Activated B cell treated with CpG ODN at 0.5 μM for 24 hours (primary cell): ENCODE measurements around the gene BRSK1. TPM values are rescaled to one million over a fixed set of nuclear protein-coding genes. Genes with fewer than 3 reads are reported as not detected.

Experiments used
- ATAC-seq: fragments of 200-7000 bp; cut with Tn5 transposase; one replicate; pipeline ENCODE4 v1.10.0; 2021; ENCODE audit warnings: low read depth, mild to moderate bottlenecking, moderate library complexity
- CTCF ChIA-PET: fragments of 350-600 bp; sonication (Branson Sonifier 250); formaldehyde crosslinking; loops from one replicate; lab custom pipeline; 2021; ENCODE audit warnings: antibody characterized with exemption; lab: Charles Lee
- POLR2A ChIA-PET: fragments of 350-600 bp; sonication (Branson Sonifier 250); formaldehyde crosslinking; loops from one replicate; lab custom pipeline; 2021; ENCODE audit warnings: antibody characterized with exemption; lab: Charles Lee
- DNase-seq: peaks from one replicate; pipeline ENCODE4 v3.0.0; 2022
- H3K27ac Mint-ChIP-seq: one replicate; pipeline ENCODE4 v1.8.0; 2020; ENCODE audit warnings: mixed read lengths
- H3K27me3 Mint-ChIP-seq: one replicate; pipeline ENCODE4 v1.8.0; 2021; ENCODE audit warnings: mixed read lengths
- H3K36me3 Mint-ChIP-seq: one replicate; pipeline ENCODE4 v1.8.0; 2021; ENCODE audit warnings: low read depth, mixed read lengths
- H3K4me1 Mint-ChIP-seq: one replicate; pipeline ENCODE4 v1.8.0; 2021; ENCODE audit warnings: mixed read lengths
- H3K4me3 Mint-ChIP-seq: one replicate; pipeline ENCODE4 v1.8.0; 2020; ENCODE audit warnings: mild to moderate bottlenecking, mixed read lengths
- H3K9me3 Mint-ChIP-seq: one replicate; pipeline ENCODE4 v1.8.0; 2020; ENCODE audit warnings: mixed read lengths
- intact Hi-C: fragments of 100-400 bp; cut with micrococcal nuclease; formaldehyde crosslinking; loops from one replicate; pipeline ENCODE4 v1.15.1; 2024
- total RNA-seq: library from RNA; stranded (reverse); gene quantifications from 2 replicates; pipeline ENCODE4 v1.2.3, GENCODE V29; 2022
- TF ChIP-seq, protein P1 (sequence below): fragments of 200-600 bp; IDR thresholded peaks from one replicate; pipeline ENCODE4 v1.8.0; 2022; ENCODE audit warnings: antibody characterized with exemption, mild to moderate bottlenecking

Gene BRSK1
- total RNA-seq, 1 donor from 2014 or later = 2.7 TPM

DNA sequence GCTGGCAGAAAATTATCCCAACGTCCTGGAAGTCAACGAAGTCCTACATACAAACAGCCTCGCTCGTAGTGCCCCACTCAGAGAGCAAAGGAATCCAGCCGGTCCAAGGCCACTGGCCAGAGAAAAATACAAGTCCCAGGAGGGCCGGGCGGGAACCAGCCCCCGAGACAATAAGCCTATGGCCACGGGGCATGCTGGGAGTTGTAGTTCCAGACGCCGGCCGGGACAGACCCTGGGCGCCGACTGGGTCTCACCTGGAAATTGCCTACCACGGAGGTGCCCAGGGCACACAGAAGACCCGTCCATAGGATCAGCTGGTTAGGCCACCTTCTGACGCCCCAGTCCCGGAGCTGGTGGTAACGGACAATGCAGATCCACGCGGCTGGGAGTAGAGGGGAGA is 36.0 kb downstream of the BRSK1 start:
- Mint-ChIP-seq H3K27ac (no peak overlapping the region), H3K9me3 (no peaks in the 10 kb centered on the region), H3K36me3 (no peaks in the 10 kb centered on the region), H3K27me3 (peaks cover 24% of the 10 kb centered on the region), H3K4me3 (no peak overlapping the region), H3K4me1 (no peaks in the 10 kb centered on the region)
- DNase-seq = no peak
- TF ChIP-seq, protein P1, sequence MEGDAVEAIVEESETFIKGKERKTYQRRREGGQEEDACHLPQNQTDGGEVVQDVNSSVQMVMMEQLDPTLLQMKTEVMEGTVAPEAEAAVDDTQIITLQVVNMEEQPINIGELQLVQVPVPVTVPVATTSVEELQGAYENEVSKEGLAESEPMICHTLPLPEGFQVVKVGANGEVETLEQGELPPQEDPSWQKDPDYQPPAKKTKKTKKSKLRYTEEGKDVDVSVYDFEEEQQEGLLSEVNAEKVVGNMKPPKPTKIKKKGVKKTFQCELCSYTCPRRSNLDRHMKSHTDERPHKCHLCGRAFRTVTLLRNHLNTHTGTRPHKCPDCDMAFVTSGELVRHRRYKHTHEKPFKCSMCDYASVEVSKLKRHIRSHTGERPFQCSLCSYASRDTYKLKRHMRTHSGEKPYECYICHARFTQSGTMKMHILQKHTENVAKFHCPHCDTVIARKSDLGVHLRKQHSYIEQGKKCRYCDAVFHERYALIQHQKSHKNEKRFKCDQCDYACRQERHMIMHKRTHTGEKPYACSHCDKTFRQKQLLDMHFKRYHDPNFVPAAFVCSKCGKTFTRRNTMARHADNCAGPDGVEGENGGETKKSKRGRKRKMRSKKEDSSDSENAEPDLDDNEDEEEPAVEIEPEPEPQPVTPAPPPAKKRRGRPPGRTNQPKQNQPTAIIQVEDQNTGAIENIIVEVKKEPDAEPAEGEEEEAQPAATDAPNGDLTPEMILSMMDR = no peak
- CTCF ChIA-PET = no interaction called here
- POLR2A ChIA-PET = no interaction called here
- intact Hi-C loops = no loop called here
- ATAC-seq = no peak

DNA sequence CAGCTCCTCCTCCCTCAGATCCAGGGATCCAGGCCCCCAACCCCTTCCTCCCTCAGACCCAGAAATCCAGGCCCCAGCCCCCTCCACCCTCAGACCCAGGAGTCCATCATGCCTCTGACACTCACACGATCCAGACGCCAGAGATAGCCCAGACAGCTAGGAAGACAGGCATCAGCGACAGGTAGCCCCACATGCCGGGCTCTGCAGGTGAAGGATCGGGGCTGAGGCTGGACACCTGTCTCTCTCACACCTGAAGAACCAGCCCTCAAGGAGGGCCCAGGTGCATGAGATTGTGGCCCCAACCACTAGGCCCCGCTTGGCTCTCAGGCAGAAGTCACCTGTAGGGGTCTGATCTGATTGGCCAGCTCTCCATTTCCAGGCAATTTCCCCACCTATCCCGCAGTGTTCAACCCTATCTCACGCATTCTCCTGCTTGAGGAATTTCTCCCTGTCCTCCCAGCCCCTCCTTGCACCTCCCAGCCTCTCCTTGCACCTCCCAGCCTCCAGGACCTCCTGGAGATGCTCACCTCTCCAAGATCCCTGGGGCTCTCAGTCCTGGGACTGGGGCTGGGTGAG is 37.1 kb downstream of the BRSK1 start:
- ATAC-seq (no peak), DNase-seq (no peak)
- no peak overlapping the region for H3K4me3 Mint-ChIP-seq
- H3K27ac Mint-ChIP-seq = no peak overlapping the region
- no peaks in the 10 kb centered on the region for H3K4me1 Mint-ChIP-seq
- ChIA-PET POLR2A (no interaction called here), CTCF (no interaction called here)
- intact Hi-C loops = no loop called here
- TF ChIP-seq, protein P1 = no peak
- H3K36me3 Mint-ChIP-seq = no peaks in the 10 kb centered on the region
- no peaks in the 10 kb centered on the region for H3K9me3 Mint-ChIP-seq
- peaks cover 26% of the 10 kb centered on the region for H3K27me3 Mint-ChIP-seq

DNA sequence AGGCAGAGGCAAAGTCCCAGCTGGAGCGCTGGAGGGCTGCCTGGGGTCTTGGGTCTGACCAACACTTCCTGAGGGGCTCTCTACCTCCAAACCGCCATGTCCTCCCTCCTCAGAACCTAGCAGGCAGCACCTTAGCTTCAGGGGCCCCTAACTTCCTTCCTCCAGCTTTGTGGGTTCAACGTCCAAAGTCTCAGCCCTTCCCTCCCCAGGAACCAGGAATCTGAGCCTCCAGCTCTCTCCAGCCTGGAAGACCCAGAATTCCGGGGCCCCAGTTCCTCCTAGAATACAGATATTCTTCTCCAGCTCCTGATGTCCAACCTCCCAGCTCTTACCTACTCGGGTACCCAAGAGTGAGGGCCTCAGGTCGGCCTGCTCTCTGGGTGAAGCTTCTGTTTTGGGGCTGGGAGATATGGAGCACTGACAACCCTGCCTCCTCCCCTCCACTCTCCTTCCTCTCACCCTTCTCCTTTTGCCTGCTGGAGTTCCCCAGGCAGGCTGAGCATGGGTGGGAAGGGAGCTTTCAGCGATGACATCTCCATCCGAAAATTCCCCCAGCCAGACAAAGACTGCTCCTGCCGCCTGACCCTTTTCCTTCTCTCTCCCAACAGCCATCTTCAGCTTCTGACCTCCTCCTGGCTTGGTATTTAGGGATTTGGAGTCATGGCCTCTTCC is 37.8 kb downstream of the BRSK1 start:
- H3K27ac Mint-ChIP-seq = no peak overlapping the region
- POLR2A ChIA-PET = no interaction called here

DNA sequence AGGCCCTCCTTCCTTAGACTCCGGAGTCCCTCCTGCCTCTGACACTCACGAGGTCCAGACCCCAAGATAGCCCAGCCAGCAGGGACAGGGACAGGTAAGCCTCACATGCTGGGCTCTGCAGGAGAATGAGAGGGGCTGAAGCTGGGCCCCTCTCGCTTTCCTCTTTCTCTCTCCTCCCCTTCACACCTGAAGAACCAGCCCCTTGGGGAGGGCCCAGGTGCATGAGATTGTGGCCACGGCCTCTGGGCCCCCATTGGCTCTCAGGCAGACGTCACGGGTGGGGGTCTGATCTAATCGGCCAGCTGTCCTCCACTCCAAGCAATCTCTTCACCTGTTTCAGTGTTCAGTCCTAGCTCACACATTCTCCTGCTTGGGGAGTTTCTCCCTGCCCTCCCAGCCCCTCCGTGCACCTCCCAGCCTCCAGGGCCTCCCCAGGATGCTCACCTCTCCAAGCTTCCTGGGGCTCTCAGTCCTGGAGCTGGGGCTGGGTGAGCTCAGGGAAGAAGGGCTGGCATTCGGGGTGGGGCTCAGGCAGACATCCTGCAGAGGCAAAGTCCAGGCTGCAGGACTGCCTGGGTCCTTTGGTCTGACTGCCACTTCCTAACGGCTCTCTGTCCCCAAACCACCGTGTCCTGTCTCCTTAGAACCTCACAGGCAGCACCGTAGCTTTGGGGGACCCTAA is 38.5 kb downstream of the BRSK1 start:
- Mint-ChIP-seq H3K4me1 (no peaks in the 10 kb centered on the region), H3K4me3 (no peak overlapping the region), H3K27me3 (peaks cover 28% of the 10 kb centered on the region), H3K36me3 (no peaks in the 10 kb centered on the region), H3K27ac (no peak overlapping the region), H3K9me3 (no peaks in the 10 kb centered on the region)
- intact Hi-C loops = no loop called here
- TF ChIP-seq, protein P1 = no peak
- ATAC-seq (no peak), DNase-seq (no peak)
- CTCF ChIA-PET = no interaction called here
- POLR2A ChIA-PET = no interaction called here

More for the DNA sequence above, 37.8 kb downstream of the BRSK1 start:
- intact Hi-C loops = no loop called here
- Mint-ChIP-seq H3K36me3 (no peaks in the 10 kb centered on the region), H3K4me3 (no peak overlapping the region), H3K4me1 (no peaks in the 10 kb centered on the region), H3K27me3 (peaks cover 28% of the 10 kb centered on the region), H3K9me3 (no peaks in the 10 kb centered on the region)
- ATAC-seq = no peak
- no peak for DNase-seq
- CTCF ChIA-PET = no interaction called here
- TF ChIP-seq, protein P1 = no peak

DNA sequence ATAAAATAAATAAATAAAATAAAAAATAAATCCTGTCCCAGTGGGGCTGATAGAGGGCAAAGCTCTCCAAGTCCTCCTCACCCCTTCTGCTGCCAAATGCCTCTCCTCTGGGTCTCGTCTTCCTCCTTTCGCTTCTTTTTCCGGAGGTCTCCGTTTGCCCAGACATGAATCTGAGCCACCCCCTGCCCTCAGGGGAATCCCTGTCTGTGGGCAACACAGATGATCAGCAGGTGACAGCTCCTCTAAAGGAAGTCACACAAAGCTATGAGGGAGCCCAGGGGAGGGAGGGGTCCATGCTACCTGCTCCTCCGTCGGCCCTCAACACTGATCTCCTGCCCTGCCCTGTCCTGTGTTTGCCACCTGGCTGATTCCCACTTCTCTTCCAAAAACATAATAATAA is 40.9 kb downstream of the BRSK1 start:
- peaks cover 33% of the 10 kb centered on the region for H3K27me3 Mint-ChIP-seq
- TF ChIP-seq, protein P1 = no peak
- ChIA-PET CTCF (interaction anchor here (1.2 kb wide), 1 partner anchor 23 kb away, joined by 4 read pairs; no protein-coding TSS in a partner anchor), POLR2A (no interaction called here)
- no peak for ATAC-seq
- no peak overlapping the region for H3K27ac Mint-ChIP-seq
- no peaks in the 10 kb centered on the region for H3K36me3 Mint-ChIP-seq
- no peaks in the 10 kb centered on the region for H3K4me1 Mint-ChIP-seq
- intact Hi-C loops = no loop called here
- no peak for DNase-seq
- no peaks in the 10 kb centered on the region for H3K9me3 Mint-ChIP-seq
- H3K4me3 Mint-ChIP-seq = no peak overlapping the region
